ENCODE measurements around the gene MTG2. TPM values are rescaled to one million over a fixed set of nuclear protein-coding genes. Genes with fewer than 3 reads are reported as not detected.
A peak's percentile ranks its signal among the peaks of the same experiment; 100 is the strongest.

MTG2 gene
- total RNA-seq, 2 donors from 2014 or later, result 8.8 to 16.5 TPM

DNA sequence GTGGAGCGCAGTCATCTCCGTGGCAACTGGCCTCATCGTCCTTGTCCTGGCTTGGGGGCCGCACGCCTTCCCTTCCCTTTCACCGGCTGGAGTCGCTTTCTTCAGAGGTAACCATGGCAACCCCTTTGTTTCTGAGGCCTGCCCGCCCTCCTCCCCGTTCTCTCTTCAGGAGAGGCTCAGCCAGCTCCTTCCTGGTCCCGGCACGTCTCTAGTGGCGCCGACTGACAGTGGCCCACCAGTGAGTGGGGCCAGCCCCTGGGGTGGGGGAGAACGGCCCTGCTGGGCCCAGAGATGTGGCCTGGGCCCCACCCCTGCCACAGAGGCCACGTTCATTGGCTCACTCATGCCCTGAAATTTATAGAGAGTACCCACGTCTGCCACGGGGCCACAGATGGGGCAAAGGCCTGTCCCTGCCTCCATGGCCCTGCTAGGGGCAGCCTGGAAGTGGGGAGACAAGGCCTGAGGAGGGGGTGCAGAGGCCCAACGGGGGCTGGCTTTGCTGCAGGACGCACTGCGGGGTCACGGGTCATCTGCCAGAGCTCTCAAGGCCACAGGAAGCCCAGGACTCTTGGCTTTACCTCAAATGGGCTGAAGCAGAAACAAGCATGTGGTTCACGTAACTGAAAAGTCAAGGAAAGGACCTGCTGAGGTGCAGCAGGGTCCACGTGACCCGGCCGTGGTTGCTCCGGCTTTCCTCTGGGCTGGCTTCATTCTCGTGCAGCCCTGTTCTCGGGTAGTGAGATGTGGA lies 54.1 kb downstream of the MTG2 start:
- no peaks in the 10 kb centered on the region for H3K9me3 ChIP-seq
- DNase-seq, result no peak
- no peak for ATAC-seq
- intact Hi-C loops (cut with DNase I), result no loop called here
- WGBS, 2 donors, result 60 to 65% methylated on average over 17 to 26 of the region's 28 CpGs
- H3K36me3 ChIP-seq (replicated peaks in 1 of 2; ENCODE audit: insufficient read depth in 1 of 2, low read depth in 2 of 2), result no peaks in the 10 kb centered on the region
- H3K4me1 ChIP-seq, result peaks cover 48% of the 10 kb centered on the region
- H3K27me3 ChIP-seq, result no peaks in the 10 kb centered on the region
- peak overlapping the region in 1 of 4 donors; percentile 80 for H3K27ac ChIP-seq
- TF ChIP-seq POLR2A (IDR thresholded peaks at IDR 0.05), result no peak
- H3K4me3 ChIP-seq, result no peak overlapping the region

DNA sequence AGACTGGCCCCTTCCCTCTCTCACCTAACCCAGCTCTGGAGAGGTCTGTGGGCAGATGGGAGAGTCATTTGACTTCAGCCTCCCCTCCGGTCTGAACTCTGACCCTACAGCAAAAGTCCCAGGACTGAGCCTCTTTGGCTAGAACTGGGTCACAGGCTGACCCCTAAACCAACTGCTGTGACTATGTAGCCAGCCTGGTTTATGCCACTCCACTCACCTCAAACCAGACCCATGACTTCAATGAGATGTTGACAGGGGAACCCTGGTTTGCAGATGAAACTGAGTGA lies 54.6 kb downstream of the MTG2 start:
- ATAC-seq (no peak), DNase-seq (no peak)
- Histone ChIP-seq H3K27ac (peak overlapping the region in 3 of 4 donors; percentile 13 to 91 (median 80)), H3K27me3 (no peaks in the 10 kb centered on the region), H3K36me3 (replicated peaks in 1 of 2; ENCODE audit: insufficient read depth in 1 of 2, low read depth in 2 of 2) (no peaks in the 10 kb centered on the region), H3K9me3 (no peaks in the 10 kb centered on the region), H3K4me3 (no peak overlapping the region), H3K4me1 (peaks cover 53% of the 10 kb centered on the region)
- intact Hi-C loops (cut with DNase I), result no loop called here
- WGBS, 2 donors, result 20 to 67% methylated on average over 1 of the region's 1 CpG
- TF ChIP-seq POLR2A (IDR thresholded peaks at IDR 0.05), result no peak
- TF ChIP-seq, protein P1, sequence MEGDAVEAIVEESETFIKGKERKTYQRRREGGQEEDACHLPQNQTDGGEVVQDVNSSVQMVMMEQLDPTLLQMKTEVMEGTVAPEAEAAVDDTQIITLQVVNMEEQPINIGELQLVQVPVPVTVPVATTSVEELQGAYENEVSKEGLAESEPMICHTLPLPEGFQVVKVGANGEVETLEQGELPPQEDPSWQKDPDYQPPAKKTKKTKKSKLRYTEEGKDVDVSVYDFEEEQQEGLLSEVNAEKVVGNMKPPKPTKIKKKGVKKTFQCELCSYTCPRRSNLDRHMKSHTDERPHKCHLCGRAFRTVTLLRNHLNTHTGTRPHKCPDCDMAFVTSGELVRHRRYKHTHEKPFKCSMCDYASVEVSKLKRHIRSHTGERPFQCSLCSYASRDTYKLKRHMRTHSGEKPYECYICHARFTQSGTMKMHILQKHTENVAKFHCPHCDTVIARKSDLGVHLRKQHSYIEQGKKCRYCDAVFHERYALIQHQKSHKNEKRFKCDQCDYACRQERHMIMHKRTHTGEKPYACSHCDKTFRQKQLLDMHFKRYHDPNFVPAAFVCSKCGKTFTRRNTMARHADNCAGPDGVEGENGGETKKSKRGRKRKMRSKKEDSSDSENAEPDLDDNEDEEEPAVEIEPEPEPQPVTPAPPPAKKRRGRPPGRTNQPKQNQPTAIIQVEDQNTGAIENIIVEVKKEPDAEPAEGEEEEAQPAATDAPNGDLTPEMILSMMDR (IDR thresholded peaks at IDR 0.05), result no peak

DNA sequence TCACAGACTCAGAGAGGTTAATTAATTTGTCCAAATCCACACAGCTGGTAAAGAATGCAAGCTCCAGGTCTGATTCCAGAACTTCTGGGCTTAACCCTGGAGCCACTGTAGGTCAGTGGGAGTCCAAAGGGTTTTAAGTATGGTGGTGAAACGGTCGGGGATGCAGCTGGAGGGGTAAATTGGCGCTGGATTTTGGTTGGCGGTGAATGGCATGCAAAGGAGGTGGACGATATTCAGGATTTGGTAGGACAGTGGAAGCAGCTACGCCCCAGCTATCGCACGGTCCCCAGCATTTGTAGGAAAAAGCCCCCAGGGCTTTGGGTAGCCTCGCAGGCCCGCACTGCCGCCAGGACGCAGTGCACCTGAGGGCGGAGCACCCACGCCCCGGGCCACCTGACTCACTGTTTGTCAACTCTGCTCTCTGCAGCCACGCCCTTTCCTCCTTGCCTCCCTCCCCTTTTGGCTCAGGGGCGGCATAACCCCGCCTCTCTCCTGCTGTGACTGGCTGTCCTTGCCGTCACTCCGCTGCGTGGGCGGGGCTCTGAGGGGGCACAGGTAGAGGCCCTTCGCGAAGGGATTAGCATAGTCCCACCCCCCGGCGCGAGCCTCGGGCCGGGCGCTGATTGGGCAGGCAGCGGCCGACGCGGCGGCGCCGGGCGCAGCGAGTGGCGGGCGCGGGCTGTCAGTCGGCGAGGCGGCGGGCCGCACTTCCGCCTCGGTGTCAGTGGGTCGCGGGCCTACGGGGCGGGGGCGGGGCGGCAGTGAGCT lies 55.2 kb downstream of the MTG2 start, which contains the start of gene OSBPL2:
TSS of gene OSBPL2 (plus strand) at position 721 of the 768 bp plus-strand sequence. CDS start 17,664 bp downstream, outside the sequence.
- DNase-seq (peak; percentile 99 to 100 (median 99)), ATAC-seq (peak; percentile 96)
- Histone ChIP-seq H3K4me3 (peak within 1 kb of the TSS; percentile 51 to 90), H3K36me3 (replicated peaks in 1 of 2; ENCODE audit: insufficient read depth in 1 of 2, low read depth in 2 of 2) (no peaks in the 10 kb centered on the region), H3K4me1 (peaks cover 58% of the 10 kb centered on the region), H3K9me3 (no peaks in the 10 kb centered on the region), H3K27me3 (no peaks in the 10 kb centered on the region), H3K27ac (peak within 1 kb of the TSS; percentile 90 to 96 (median 92))
- intact Hi-C loops (cut with DNase I), result no loop called here
- TF ChIP-seq, protein P1 (IDR thresholded peaks at IDR 0.05), result peak in 3 of 7 experiments; percentile 7 to 15 (median 15)
- TF ChIP-seq POLR2A (IDR thresholded peaks at IDR 0.05), result peak; percentile 52 to 68 (median 68)
- 2 to 9% methylated on average over 15 to 55 of the region's 55 CpGs for WGBS, 2 donors

DNA sequence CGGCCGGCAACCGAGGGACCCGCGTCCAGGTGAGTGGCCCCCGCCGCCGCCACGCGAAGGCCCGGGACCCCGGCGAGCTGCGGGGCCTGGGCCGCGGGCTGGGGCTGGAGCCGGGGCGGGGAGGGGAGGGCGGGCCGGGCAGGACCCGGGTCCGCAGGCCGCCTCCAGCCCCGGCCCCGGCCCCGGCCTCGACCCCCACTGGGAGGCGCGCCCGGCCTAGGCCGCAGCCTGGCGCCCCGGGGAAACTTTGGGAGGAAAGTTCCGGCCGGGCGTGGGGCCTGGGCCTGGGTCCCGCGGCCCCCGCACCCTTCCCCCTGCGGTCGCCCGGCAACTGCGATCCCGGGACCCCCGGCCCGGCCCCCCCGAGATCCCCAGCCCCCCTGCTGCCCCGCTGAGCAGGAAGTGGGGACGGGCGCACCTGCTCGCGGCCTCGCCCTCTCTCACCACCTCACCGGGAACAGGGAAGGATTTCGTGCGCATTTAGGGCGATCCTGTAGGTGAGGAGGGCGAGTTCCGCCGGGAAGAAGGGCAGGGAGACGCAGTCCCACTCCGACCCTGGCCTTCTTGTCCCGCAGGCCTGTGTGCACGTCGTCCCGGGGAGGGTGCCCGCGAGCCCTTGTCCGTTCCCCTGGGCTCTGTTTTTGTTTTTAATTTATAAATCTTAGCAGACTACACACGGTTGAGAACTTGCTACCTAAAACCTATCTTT lies 55.9 kb downstream of the MTG2 start:
- Histone ChIP-seq H3K4me1 (peaks cover 65% of the 10 kb centered on the region), H3K27me3 (no peaks in the 10 kb centered on the region), H3K9me3 (no peaks in the 10 kb centered on the region), H3K27ac (peak overlapping the region; percentile 90 to 96 (median 92)), H3K36me3 (replicated peaks in 1 of 2; ENCODE audit: insufficient read depth in 1 of 2, low read depth in 2 of 2) (no peaks in the 10 kb centered on the region), H3K4me3 (peak overlapping the region; percentile 51 to 90)
- WGBS, 2 donors, result 0 to 1% methylated on average over 14 to 50 of the region's 70 CpGs
- peak; percentile 15 for ATAC-seq
- intact Hi-C loops (cut with DNase I), result no loop called here
- TF ChIP-seq, protein P1 (IDR thresholded peaks at IDR 0.05), result no peak
- peak in 1 of 3 donors; percentile 62 for TF ChIP-seq POLR2A (IDR thresholded peaks at IDR 0.05)
- DNase-seq, result peak; percentile 58 to 64 (median 61)
